GM12878 (cell line): ENCODE measurements around the gene TANK. TPM values are rescaled to one million over a fixed set of nuclear protein-coding genes. Genes with fewer than 3 reads are reported as not detected.
"Not testable (repeated sequence)": the region's sequence is repeated elsewhere in the genome, so short reads cannot be mapped to it uniquely, and the experiment has no call there.

ENCODE experiments used
- ATAC-seq: fragments of 200-7000 bp; cut with Tn5 transposase; 3 replicates; pipeline ENCODE4 v1.9.1; 2020; ENCODE audit warnings: mild to moderate bottlenecking, moderate library complexity
- BruUV-seq: library from RNA; stranded (reverse); fragments of 400-500 nt; replicated peaks from 2 replicates; lab custom pipeline; 2021; lab: Mats Ljungman, UMichigan
- CTCF ChIA-PET: fragments of 300-600 bp; sonication (Branson Sonifier 250); formaldehyde crosslinking; extraction: SDS; loops from one replicate; lab custom pipeline; 2021; ENCODE audit warnings: inconsistent platforms; lab: Yijun Ruan, JAX
- POLR2A ChIA-PET: fragments of 350-600 bp; formaldehyde crosslinking; extraction: SDS; loops from one replicate; lab custom pipeline; 2021; ENCODE audit warnings: inconsistent platforms; lab: Charles Lee
- RAD21 ChIA-PET: fragments of 300-600 bp; sonication (Branson Sonifier 250); formaldehyde crosslinking; loops from one replicate; lab custom pipeline; 2023; ENCODE audit warnings: antibody characterized with exemption; ENCODE audit not compliant: unreplicated experiment; lab: Charles Lee
- SMC1A ChIA-PET: fragments of 300-600 bp; sonication (Branson Sonifier 250); formaldehyde crosslinking; loops from one replicate; lab custom pipeline; 2023; ENCODE audit not compliant: unreplicated experiment, uncharacterized antibody; lab: Charles Lee
- DNase-seq: peaks from one replicate; pipeline ENCODE4 v3.0.0-alpha.2; 2011; ENCODE audit warnings: low read depth, low spot score
- FAIRE-seq: peaks from 3 replicates; lab custom pipeline; 2011; peaks lifted over from hg19 to GRCh38; lab: Jason Lieb, UNC
- H2AFZ ChIP-seq: 2 replicates; pipeline ENCODE4 v1.6.0; 2011; ENCODE audit warnings: low read depth, low read length, control low read depth; ENCODE audit not compliant: control insufficient read depth
- H3K27ac ChIP-seq: 2 replicates; pipeline ENCODE4 v1.5.1; 2011; ENCODE audit warnings: control low read depth; ENCODE audit not compliant: control insufficient read depth, insufficient read depth
- H3K27me3 ChIP-seq, 2 experiments: replicated peaks in 1 of 2; 2 replicates each; pipeline versions ENCODE4 v1.6.0 to v1.6.1; 2011; ENCODE audit warnings: low read length in 1 of 2; ENCODE audit not compliant: control insufficient read depth in 2 of 2, insufficient read depth in 2 of 2
- H3K36me3 ChIP-seq, 2 experiments: 2 replicates each; pipeline ENCODE4 v1.5.1; 2011; ENCODE audit warnings: low read length in 1 of 2; ENCODE audit not compliant: control insufficient read depth in 2 of 2, insufficient read depth in 2 of 2
- H3K4me1 ChIP-seq: 2 replicates; pipeline ENCODE4 v1.6.1; 2011; ENCODE audit warnings: mild to moderate bottlenecking, low read length, moderate library complexity, mixed read lengths; ENCODE audit not compliant: control insufficient read depth, insufficient read depth
- H3K4me2 ChIP-seq: 2 replicates; pipeline ENCODE4 v1.6.0; 2011; ENCODE audit warnings: control low read depth; ENCODE audit not compliant: control insufficient read depth, insufficient read depth
- H3K4me3 ChIP-seq: fragments of 200-600 bp; sonication (generic); 2 replicates; pipeline ENCODE4 v1.5.1; 2016
- H3K79me2 ChIP-seq: 2 replicates; pipeline ENCODE4 v1.6.0; 2011; ENCODE audit warnings: low read length; ENCODE audit not compliant: control insufficient read depth, insufficient read depth
- H3K9ac ChIP-seq: 2 replicates; pipeline ENCODE4 v1.8.0; 2011; ENCODE audit warnings: low read length, control low read depth, mixed read lengths; ENCODE audit not compliant: control insufficient read depth, insufficient read depth
- H3K9me3 ChIP-seq: replicated peaks from 3 replicates; pipeline ENCODE4 v1.5.1; 2011; ENCODE audit warnings: mild to moderate bottlenecking, low read length; ENCODE audit not compliant: control insufficient read depth, insufficient read depth
- H4K20me1 ChIP-seq: 2 replicates; pipeline ENCODE4 v1.6.0; 2011; ENCODE audit not compliant: control insufficient read depth, insufficient read depth
- RAD21 ChIP-seq: IDR thresholded peaks from 2 replicates; pipeline ENCODE4 v1.6.1; 2011; ENCODE audit warnings: mild to moderate bottlenecking, low read depth, low read length, moderate library complexity; ENCODE audit not compliant: insufficient read depth
- WGBS: methylation state at CpG from one replicate; pipeline ENCODE4 v1.1.6; 2016; ENCODE audit warnings: low lambda C conversion rate; ENCODE audit not compliant: insufficient replicate concordance, insufficient coverage; ENCODE audit errors: missing lambda C conversion rate; 5-methylcytosine and 5-hydroxymethylcytosine counted together
- in situ Hi-C: fragments of 300-500 bp; cut with MboI; formaldehyde crosslinking; loops from 9 replicates; pipeline ENCODE4 v1.14.3; 2018; ENCODE audit warnings: mixed read lengths
- intact Hi-C: fragments of 100-400 bp; cut with micrococcal nuclease; formaldehyde crosslinking; loops from one replicate; pipeline ENCODE4 v1.14.2; 2022; ENCODE audit not compliant: unreplicated experiment
- polyA plus RNA-seq, 11 experiments: library from polyadenylated mRNA; depleted of rRNA in 4 of 11; unstranded in 6 of 11; stranded (reverse) in 5 of 11; fragments of >200 nt; fragmentation: Nextera tagmentation in 4 of 11; fragmentation: Illumina TruSeq in 1 of 11; extraction: Ambion mirVana in 4 of 11; extraction: Trizol in 1 of 11; gene quantifications; 1 replicate in 1 of 11; 2 replicates in 10 of 11; pipeline versions ENCODE4 v1.2.1 to v1.2.3, GENCODE V29; 2011 to 2016; ENCODE audit warnings: inconsistent platforms in 2 of 11, missing spikeins in 2 of 11, low read depth in 1 of 11
- total RNA-seq, 4 experiments: library from RNA; depleted of rRNA in 3 of 4; stranded (reverse); fragments of >200 nt in 3 of 4; fragmentation: Illumina TruSeq in 1 of 4; extraction: Trizol in 1 of 4; gene quantifications; 2 replicates each; pipeline versions ENCODE4 v1.2.1 to v1.2.3, GENCODE V29; 2013 to 2021

TANK gene
- total and polyA plus RNA-seq, 10 of the 15 experiments (the other 5 are each of a cell fraction or from before 2014, with no cell fraction given) = 48.6 to 127 (median 103) TPM

- RAD21 ChIA-PET, H3K4me2 ChIP-seq, H3K4me1 ChIP-seq, H3K27me3 ChIP-seq, H4K20me1 ChIP-seq, SMC1A ChIA-PET, H3K79me2 ChIP-seq, H2AFZ ChIP-seq, H3K9me3 ChIP-seq, FAIRE-seq, H3K4me3 ChIP-seq, ATAC-seq, H3K9ac ChIP-seq, in situ Hi-C loops, H3K36me3 ChIP-seq, BruUV-seq, DNase-seq, H3K27ac ChIP-seq, POLR2A ChIA-PET: not testable (repeated sequence)
- 15% methylated on average over 5 of the region's 5 CpGs for WGBS
- CTCF ChIA-PET = interaction anchor here (1.3 kb wide), 1 partner anchor 15 kb away, joined by 5 read pairs; no protein-coding TSS in a partner anchor
- intact Hi-C loops = loop anchor here (10.0 kb wide), 1 partner anchor 285 kb away; no protein-coding TSS in a partner anchor
Measured at GRCh38 chr2:161279230-161279815, 119.1 kb downstream of the TANK start.

DNA sequence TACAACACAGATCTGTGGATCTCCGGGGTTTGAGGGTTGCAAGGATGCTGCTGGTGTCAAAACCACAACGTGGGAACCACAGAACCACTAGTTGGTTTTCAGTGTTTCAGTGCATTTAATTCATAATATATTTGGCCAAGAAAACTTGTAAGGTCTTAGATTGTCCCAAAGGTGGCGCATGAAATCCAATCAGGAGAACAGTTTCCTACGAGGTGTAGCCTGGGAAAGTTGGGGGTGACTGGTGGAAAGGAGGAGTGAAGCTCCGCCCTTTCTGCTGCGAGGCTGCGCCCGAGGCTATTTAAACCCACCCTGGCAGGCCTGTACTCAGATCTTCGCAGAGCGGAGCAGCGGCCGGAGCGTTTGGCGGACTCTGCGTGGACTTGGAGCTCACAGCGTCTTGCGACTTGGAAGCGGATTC lies 120.7 kb downstream of the TANK start:
- H3K79me2 ChIP-seq, H3K4me2 ChIP-seq, BruUV-seq, H3K27me3 ChIP-seq, H3K36me3 ChIP-seq, H4K20me1 ChIP-seq, FAIRE-seq, DNase-seq, H3K9ac ChIP-seq, H3K9me3 ChIP-seq, in situ Hi-C loops, H3K4me1 ChIP-seq, H2AFZ ChIP-seq, RAD21 ChIA-PET, POLR2A ChIA-PET, ATAC-seq, H3K27ac ChIP-seq, H3K4me3 ChIP-seq: not testable (repeated sequence)
- TF ChIP-seq RAD21 = peak; percentile 38; the same call in 1 of the 2 replicates
- 62% methylated on average over 18 of the region's 18 CpGs for WGBS
- ChIA-PET CTCF (interaction anchor here (1.3 to 1.6 kb wide), 2 partner anchors 7 to 10 kb away, joined by 3 to 4 read pairs; no protein-coding TSS in a partner anchor), SMC1A (interaction anchor here (1.2 kb wide), 1 partner anchor 130 kb away, joined by 3 read pairs; no protein-coding TSS in a partner anchor)
- intact Hi-C loops = loop anchor here (5.0 kb wide), 1 partner anchor 276 kb away; no protein-coding TSS in a partner anchor

DNA sequence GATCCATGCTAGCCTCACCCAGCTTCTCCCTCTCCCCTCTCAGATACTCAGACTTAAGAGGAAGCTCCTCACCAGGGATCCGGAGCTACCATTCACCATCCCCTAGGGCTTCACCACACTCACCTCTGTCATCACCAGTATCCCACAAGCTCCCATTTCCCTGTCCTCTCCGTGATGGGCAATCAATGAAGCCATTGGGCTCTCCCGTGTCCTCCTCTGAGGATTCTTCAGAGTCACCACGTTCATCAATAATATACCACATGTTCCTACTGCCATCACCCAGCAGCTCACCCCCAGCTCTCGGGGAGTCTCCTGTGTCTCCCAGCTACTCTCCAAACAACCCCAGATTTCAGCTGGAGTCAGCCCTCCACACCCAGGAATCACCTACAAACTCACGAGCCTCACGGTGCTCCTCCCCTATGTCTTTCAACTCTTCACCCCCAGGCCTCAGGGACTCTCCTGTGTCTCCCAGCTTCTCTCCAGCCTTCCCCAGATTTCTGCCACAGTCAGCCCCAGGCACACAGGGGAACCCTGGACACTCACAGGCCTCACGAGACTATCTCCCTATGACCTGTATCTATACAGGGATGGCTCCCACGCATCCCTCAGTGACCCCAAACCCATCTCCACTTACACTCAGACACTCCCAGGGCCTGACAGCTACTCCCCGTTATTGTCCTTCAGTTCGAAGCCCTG lies 121.5 kb downstream of the TANK start:
- POLR2A ChIA-PET, H3K27me3 ChIP-seq, FAIRE-seq, DNase-seq, H4K20me1 ChIP-seq, H3K79me2 ChIP-seq, H3K27ac ChIP-seq, H3K4me2 ChIP-seq, H3K9me3 ChIP-seq, H3K9ac ChIP-seq, H2AFZ ChIP-seq, in situ Hi-C loops, H3K4me1 ChIP-seq, H3K36me3 ChIP-seq, BruUV-seq, H3K4me3 ChIP-seq, ATAC-seq: not testable (repeated sequence)
- 48% methylated on average over 11 of the region's 11 CpGs for WGBS
- RAD21 ChIA-PET = interaction anchor here (0.7 kb wide), 1 partner anchor 304 kb away, joined by 3 read pairs; no protein-coding TSS in a partner anchor
- SMC1A ChIA-PET = interaction anchor here (1.2 kb wide), 1 partner anchor 129 kb away, joined by 3 read pairs; no protein-coding TSS in a partner anchor
- intact Hi-C loops = loop anchor here (5.0 kb wide), 1 partner anchor 276 kb away; no protein-coding TSS in a partner anchor
- CTCF ChIA-PET = interaction anchor here (1.3 to 1.6 kb wide), 2 partner anchors 8 to 11 kb away, joined by 3 to 4 read pairs; no protein-coding TSS in a partner anchor
